HS-27A (cell line): ENCODE results near the gene BORCS5.
"Not testable (repeated sequence)": the region's sequence is repeated elsewhere in the genome, so short reads cannot be mapped to it uniquely, and the experiment has no call there.

Source experiments
- DNase-seq: peaks from one replicate; pipeline ENCODE4 v3.0.0-alpha.2; 2012; ENCODE audit warnings: low read depth, missing footprints

Gene BORCS5

GRCh38 chr12:12488823-12489550 is 132.1 kb downstream of the BORCS5 start:
- DNase-seq, result no peak

GRCh38 chr12:12491606-12492005 is 134.7 kb downstream of the BORCS5 start:
- no peak for DNase-seq

- no peak for DNase-seq
Observed at GRCh38 chr12:12492547-12492946, 135.7 kb downstream of the BORCS5 start.

- no peak for DNase-seq
Observed at GRCh38 chr12:12495536-12495935, 138.7 kb downstream of the BORCS5 start.

- DNase-seq, result no peak
Observed at GRCh38 chr12:12498210-12498609, 141.3 kb downstream of the BORCS5 start.

GRCh38 chr12:12499909-12500604 is 143.2 kb downstream of the BORCS5 start:
- no peak for DNase-seq

GRCh38 chr12:12501121-12501520 is 144.2 kb downstream of the BORCS5 start:
- DNase-seq, result no peak

- DNase-seq, result not testable (repeated sequence)
Observed at GRCh38 chr12:12502130-12502814, 145.4 kb downstream of the BORCS5 start.

GRCh38 chr12:12502815-12503151 is 145.9 kb downstream of the BORCS5 start:
- DNase-seq, result no peak

- DNase-seq, result no peak
Observed at GRCh38 chr12:12503384-12504078, 146.7 kb downstream of the BORCS5 start.

- DNase-seq, result no peak
Observed at GRCh38 chr12:12505544-12506495, 148.9 kb downstream of the BORCS5 start.

GRCh38 chr12:12506496-12506890 is 149.6 kb downstream of the BORCS5 start:
- no peak for DNase-seq

GRCh38 chr12:12507121-12507520 is 150.2 kb downstream of the BORCS5 start:
- DNase-seq, result no peak

GRCh38 chr12:12508612-12509011 is 151.7 kb downstream of the BORCS5 start:
- DNase-seq, result no peak

- DNase-seq, result no peak
Observed at GRCh38 chr12:12510141-12510540, 153.3 kb downstream of the BORCS5 start.

- DNase-seq, result no peak
Observed at GRCh38 chr12:12510551-12510950, 153.7 kb downstream of the BORCS5 start.

GRCh38 chr12:12511021-12511783 is 154.3 kb downstream of the BORCS5 start:
- no peak for DNase-seq

GRCh38 chr12:12511895-12512711 is 155.2 kb downstream of the BORCS5 start:
- no peak for DNase-seq

GRCh38 chr12:12513416-12514006 is 156.6 kb downstream of the BORCS5 start:
- no peak for DNase-seq
